CD4-positive, alpha-beta T cell (primary cell): Measurements from ENCODE around the gene FAM120B. TPM values are rescaled to one million over a fixed set of nuclear protein-coding genes. Genes with fewer than 3 reads are reported as not detected.

Source experiments
- ATAC-seq: fragments of 200-7000 bp; cut with Tn5 transposase; one replicate; pipeline ENCODE4 v1.10.0; 2022; ENCODE audit warnings: mild to moderate bottlenecking; ENCODE audit not compliant: poor library complexity
- CTCF ChIA-PET: fragments of 350-600 bp; sonication (Branson Sonifier 250); formaldehyde crosslinking; loops from one replicate; lab custom pipeline; 2021; ENCODE audit warnings: antibody characterized with exemption, inconsistent platforms; lab: Charles Lee
- POLR2A ChIA-PET: fragments of 350-600 bp; sonication (Branson Sonifier 250); formaldehyde crosslinking; loops from one replicate; lab custom pipeline; 2021; ENCODE audit warnings: antibody characterized with exemption, inconsistent platforms; lab: Charles Lee
- DNase-seq, 14 experiments: peaks; one replicate each; pipeline ENCODE4 v3.0.0-alpha.2; 2013 to 2020; ENCODE audit warnings: mixed read lengths in 2 of 14
- H3K27ac ChIP-seq, 2 donors: one replicate each; pipeline versions ENCODE4 v1.5.1 to v1.7.0; 2013; ENCODE audit warnings: low read length in 2 of 2, low read depth in 1 of 2, mild to moderate bottlenecking in 1 of 2
- H3K27me3 ChIP-seq, 2 experiments: 1 replicate in 1 of 2; 2 replicates in 1 of 2; pipeline versions ENCODE4 v1.6.1 to v1.7.0; 2013; ENCODE audit warnings: low read length in 2 of 2, control low read depth in 1 of 2, mild to moderate bottlenecking in 1 of 2, moderate library complexity in 1 of 2; ENCODE audit not compliant: insufficient read depth in 2 of 2, control insufficient read depth in 1 of 2
- H3K36me3 ChIP-seq: one replicate; pipeline ENCODE4 v1.6.1; 2013; ENCODE audit warnings: low read length, control low read depth; ENCODE audit not compliant: insufficient read depth
- H3K4me1 ChIP-seq: one replicate; pipeline ENCODE4 v1.6.1; 2013; ENCODE audit warnings: low read length, control low read depth; ENCODE audit not compliant: insufficient read depth
- H3K4me3 ChIP-seq: one replicate; pipeline ENCODE4 v1.5.1; 2013; ENCODE audit warnings: mild to moderate bottlenecking, low read length, moderate library complexity
- H3K9me3 ChIP-seq, 2 experiments: 1 replicate in 1 of 2; 2 replicates in 1 of 2; pipeline versions ENCODE4 v1.6.1 to v1.7.0; 2013; ENCODE audit warnings: low read length in 2 of 2, mild to moderate bottlenecking in 2 of 2, control low read depth in 1 of 2, moderate library complexity in 1 of 2; ENCODE audit not compliant: control insufficient read depth in 1 of 2, insufficient read depth in 1 of 2
- H3K27ac Mint-ChIP-seq: one replicate; pipeline ENCODE4 v1.8.0; 2020; ENCODE audit warnings: mixed read lengths
- H3K27me3 Mint-ChIP-seq: one replicate; pipeline ENCODE4 v1.8.0; 2021; ENCODE audit warnings: mixed read lengths
- H3K36me3 Mint-ChIP-seq: one replicate; pipeline ENCODE4 v1.8.0; 2021; ENCODE audit warnings: low read depth, mixed read lengths
- H3K4me1 Mint-ChIP-seq: one replicate; pipeline ENCODE4 v1.8.0; 2021; ENCODE audit warnings: low read depth, mixed read lengths
- H3K4me3 Mint-ChIP-seq: one replicate; pipeline ENCODE4 v1.8.0; 2020; ENCODE audit warnings: mild to moderate bottlenecking, mixed read lengths
- H3K9me3 Mint-ChIP-seq: one replicate; pipeline ENCODE4 v1.8.0; 2020; ENCODE audit warnings: mixed read lengths
- intact Hi-C, 2 experiments: fragments of 100-400 bp; cut with DNase I in 1 of 2; cut with micrococcal nuclease in 1 of 2; formaldehyde crosslinking; loops; one replicate each; pipeline versions ENCODE4 v1.15.1 to v1.9.0; 2023 to 2025; cut with DNase I, micrococcal nuclease
- polyA plus RNA-seq, 2 donors: library from polyadenylated mRNA; unstranded; fragments of 120-200 nt; gene quantifications; one replicate each; pipeline ENCODE4 v1.2.1, GENCODE V29; 2013
- total RNA-seq, 174 experiments: library from RNA in 2 of 174; stranded (reverse) in 2 of 174; gene quantifications; one replicate each; pipeline ENCODE4 v1.2.3 and lab custom pipeline; 2021 to 2026
- TF ChIP-seq, protein P1 (sequence below): fragments of 200-600 bp; IDR thresholded peaks from one replicate; pipeline ENCODE4 v1.8.0; 2022; ENCODE audit warnings: antibody characterized with exemption, mild to moderate bottlenecking

The FAM120B gene, protein sequence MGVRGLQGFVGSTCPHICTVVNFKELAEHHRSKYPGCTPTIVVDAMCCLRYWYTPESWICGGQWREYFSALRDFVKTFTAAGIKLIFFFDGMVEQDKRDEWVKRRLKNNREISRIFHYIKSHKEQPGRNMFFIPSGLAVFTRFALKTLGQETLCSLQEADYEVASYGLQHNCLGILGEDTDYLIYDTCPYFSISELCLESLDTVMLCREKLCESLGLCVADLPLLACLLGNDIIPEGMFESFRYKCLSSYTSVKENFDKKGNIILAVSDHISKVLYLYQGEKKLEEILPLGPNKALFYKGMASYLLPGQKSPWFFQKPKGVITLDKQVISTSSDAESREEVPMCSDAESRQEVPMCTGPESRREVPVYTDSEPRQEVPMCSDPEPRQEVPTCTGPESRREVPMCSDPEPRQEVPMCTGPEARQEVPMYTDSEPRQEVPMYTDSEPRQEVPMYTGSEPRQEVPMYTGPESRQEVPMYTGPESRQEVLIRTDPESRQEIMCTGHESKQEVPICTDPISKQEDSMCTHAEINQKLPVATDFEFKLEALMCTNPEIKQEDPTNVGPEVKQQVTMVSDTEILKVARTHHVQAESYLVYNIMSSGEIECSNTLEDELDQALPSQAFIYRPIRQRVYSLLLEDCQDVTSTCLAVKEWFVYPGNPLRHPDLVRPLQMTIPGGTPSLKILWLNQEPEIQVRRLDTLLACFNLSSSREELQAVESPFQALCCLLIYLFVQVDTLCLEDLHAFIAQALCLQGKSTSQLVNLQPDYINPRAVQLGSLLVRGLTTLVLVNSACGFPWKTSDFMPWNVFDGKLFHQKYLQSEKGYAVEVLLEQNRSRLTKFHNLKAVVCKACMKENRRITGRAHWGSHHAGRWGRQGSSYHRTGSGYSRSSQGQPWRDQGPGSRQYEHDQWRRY
- total RNA-seq: 10 to 100 TPM; 24.1 to 26.7 TPM
- polyA plus RNA-seq (2013, experiment 1 of 2): 20.4 TPM
- polyA plus RNA-seq (2013, experiment 2 of 2): 25.5 TPM
- 20.4 to 96.4 (median 49.6) reads per million in 172 experiments for total RNA-seq (lab: John Stamatoyannopoulos, UW)

DNA sequence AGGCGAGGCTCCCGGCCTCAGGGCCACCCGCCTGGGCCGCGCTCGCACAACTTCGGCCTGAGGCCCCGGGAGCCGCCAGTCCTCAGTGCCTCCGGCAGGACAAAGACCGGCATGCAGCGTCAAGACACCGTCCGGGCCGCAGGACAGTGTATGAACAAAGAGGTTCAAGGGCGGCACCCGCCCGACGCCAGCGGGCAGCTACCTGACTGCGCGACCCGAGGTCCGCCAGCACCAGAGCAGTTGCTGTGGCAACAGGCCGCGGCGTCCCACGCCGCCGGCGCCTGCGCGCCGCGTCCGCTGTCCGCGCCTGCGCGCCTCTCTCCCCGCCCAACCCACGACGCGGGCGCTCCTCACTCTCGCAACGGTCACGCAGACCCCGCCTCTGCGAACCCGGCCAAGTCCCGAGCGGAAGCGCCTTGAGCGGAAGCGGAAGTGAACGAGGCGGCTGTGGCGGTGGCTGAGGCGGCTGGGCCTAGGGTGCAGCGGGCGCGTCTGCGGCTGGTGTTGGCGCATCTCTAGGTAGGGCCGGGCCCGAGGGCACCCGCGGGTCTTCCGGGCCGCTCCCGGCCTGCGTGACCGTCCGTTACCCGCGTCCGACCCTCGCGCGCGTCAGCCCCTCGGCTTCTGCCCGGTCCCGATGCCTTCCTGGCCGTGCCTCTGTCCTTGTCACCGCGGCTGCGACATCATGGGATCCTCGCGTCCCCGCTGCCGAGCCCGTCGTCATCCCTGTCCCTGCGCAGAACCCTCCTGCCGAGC is at the start of gene FAM120B:
Gene FAM120B (plus strand): TSS at position 435 of the 756 bp plus-strand sequence. CDS start 10,633 bp downstream, outside the sequence.
- ChIA-PET CTCF (interaction anchor here (1.2 kb wide), 1 partner anchor 12 kb away, joined by 4 read pairs; no protein-coding TSS in a partner anchor), POLR2A (interaction anchor here (0.7 to 6.1 kb wide), 7 partner anchors 9 to 278 kb away, joined by 3 to 37 read pairs (median 4); partner anchors contain the start of genes DLL1, PDCD2 and PSMB1)
- peaks cover 37% of the 10 kb centered on the region for H3K4me1 ChIP-seq
- Mint-ChIP-seq H3K4me3 (peak within 1 kb of the TSS; percentile 93), H3K4me1 (peaks cover 51% of the 10 kb centered on the region), H3K27me3 (peaks cover 22% of the 10 kb centered on the region), H3K36me3 (peaks cover 31% of the 10 kb centered on the region), H3K27ac (peak within 1 kb of the TSS; percentile 87), H3K9me3 (peaks cover 4% of the 10 kb centered on the region)
- TF ChIP-seq, protein P1, sequence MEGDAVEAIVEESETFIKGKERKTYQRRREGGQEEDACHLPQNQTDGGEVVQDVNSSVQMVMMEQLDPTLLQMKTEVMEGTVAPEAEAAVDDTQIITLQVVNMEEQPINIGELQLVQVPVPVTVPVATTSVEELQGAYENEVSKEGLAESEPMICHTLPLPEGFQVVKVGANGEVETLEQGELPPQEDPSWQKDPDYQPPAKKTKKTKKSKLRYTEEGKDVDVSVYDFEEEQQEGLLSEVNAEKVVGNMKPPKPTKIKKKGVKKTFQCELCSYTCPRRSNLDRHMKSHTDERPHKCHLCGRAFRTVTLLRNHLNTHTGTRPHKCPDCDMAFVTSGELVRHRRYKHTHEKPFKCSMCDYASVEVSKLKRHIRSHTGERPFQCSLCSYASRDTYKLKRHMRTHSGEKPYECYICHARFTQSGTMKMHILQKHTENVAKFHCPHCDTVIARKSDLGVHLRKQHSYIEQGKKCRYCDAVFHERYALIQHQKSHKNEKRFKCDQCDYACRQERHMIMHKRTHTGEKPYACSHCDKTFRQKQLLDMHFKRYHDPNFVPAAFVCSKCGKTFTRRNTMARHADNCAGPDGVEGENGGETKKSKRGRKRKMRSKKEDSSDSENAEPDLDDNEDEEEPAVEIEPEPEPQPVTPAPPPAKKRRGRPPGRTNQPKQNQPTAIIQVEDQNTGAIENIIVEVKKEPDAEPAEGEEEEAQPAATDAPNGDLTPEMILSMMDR: no peak
- peak within 1 kb of the TSS; percentile 91 for H3K4me3 ChIP-seq
- peak; percentile 91 to 99 (median 95) for DNase-seq
- H3K27me3 ChIP-seq: no peaks in the 10 kb centered on the region
- no peaks in the 10 kb centered on the region for H3K9me3 ChIP-seq
- intact Hi-C loops: loop anchor here (5.0 kb wide), 6 partner anchors 34 to 1094 kb away; partner anchors contain the start of genes C6orf120 (in 1 of the 2), DYNLT2 (in 1 of the 2), ERMARD (in 1 of the 2) and PDCD2 (in 1 of the 2)
- H3K27ac ChIP-seq: peak within 1 kb of the TSS; percentile 76 to 80
- peak; percentile 95 for ATAC-seq
- peaks cover 11% of the 10 kb centered on the region for H3K36me3 ChIP-seq

DNA sequence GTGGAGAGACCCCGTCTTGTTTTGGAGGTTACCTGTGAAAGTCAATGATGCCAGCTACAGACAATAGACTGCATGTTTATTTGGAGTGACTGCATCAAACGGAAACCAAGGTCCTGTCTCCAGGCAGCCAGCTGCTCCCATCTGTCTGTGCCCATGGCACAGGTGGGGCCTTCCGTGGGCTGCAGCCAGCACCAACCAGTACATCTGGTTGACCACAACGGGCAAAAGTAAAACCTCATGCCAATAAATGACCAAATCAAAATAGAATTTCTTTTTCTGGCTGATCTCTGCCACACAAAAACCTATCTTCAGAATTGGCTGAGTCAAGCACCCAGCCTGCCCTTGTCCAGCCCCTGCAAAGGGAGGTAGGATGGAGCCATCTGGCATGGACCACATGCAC is 49.2 kb upstream of the FAM120B start:
- no peak overlapping the region for H3K4me3 ChIP-seq
- Mint-ChIP-seq H3K36me3 (no peaks in the 10 kb centered on the region), H3K27ac (no peak overlapping the region), H3K27me3 (peaks cover 5% of the 10 kb centered on the region), H3K4me3 (no peak overlapping the region), H3K9me3 (no peaks in the 10 kb centered on the region), H3K4me1 (no peaks in the 10 kb centered on the region)
- H3K9me3 ChIP-seq: peaks cover 0 to 3% of the 10 kb centered on the region in 2 experiments
- TF ChIP-seq, protein P1: no peak
- CTCF ChIA-PET: no interaction called here
- no peaks in the 10 kb centered on the region for H3K4me1 ChIP-seq
- no peak for DNase-seq
- intact Hi-C loops: no loop called here
- POLR2A ChIA-PET: no interaction called here
- no peak for ATAC-seq
- no peaks in the 10 kb centered on the region for H3K36me3 ChIP-seq
- peaks cover 0 to 1% of the 10 kb centered on the region in 2 experiments for H3K27me3 ChIP-seq
- H3K27ac ChIP-seq: no peak overlapping the region
